COLO668 (cell line): ENCODE measurements around the gene VGF.

Source experiments
- DNase-seq: peaks from one replicate; lab custom pipeline; 2025; ENCODE audit not compliant: unreplicated experiment; lab: John Stamatoyannopoulos, UW

VGF gene

DNA sequence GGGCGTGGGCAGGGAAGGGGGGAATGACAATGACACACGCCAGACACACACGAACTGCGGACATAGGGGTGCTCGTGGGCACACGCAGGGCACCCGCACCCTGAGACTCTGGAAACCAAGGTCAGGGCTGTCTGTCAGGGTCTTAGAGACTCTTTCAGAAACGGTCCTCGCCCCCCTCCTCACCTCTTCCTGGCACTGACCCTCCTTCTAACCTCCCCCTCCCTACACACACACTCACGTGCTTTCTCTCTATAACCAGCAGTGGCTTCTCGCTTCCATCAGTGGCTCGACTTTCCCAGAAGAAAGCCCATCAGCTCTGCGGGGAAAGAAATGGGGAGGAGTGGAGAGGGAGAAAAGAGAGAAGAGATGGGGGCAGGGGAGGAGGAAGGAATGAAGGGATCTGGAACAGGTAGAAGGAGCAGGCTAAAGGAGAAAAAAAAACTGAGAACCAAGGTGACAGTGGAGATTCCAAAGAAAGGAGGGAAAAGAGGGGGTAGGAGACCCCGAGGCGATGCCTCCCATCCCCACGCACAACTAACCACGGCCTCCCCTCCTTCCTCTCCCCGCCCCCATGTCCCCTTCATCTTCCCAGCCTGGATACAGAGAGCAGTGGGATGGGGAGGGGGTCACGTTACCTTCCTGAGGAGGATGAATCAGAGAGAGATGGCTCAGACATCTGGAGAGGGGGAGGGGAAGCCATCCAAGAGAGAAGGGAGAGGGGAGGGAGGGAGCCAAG is 1.7 kb upstream of the VGF start:
- DNase-seq, result no peak

DNA sequence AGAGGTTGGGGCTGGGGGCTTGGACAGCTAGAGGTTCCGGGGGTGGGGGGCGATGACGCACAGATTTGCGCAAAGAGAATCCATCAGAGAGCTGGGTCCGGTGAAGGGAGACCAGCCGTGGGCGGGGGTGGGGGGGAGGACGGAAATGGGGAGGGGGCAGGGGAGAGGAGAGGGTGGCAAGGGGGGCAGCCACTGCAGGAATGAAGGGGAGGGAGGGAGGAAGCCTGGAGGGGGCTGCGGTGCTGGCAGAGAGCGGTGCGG is 1.2 kb upstream of the VGF start:
- DNase-seq, result no peak

DNA sequence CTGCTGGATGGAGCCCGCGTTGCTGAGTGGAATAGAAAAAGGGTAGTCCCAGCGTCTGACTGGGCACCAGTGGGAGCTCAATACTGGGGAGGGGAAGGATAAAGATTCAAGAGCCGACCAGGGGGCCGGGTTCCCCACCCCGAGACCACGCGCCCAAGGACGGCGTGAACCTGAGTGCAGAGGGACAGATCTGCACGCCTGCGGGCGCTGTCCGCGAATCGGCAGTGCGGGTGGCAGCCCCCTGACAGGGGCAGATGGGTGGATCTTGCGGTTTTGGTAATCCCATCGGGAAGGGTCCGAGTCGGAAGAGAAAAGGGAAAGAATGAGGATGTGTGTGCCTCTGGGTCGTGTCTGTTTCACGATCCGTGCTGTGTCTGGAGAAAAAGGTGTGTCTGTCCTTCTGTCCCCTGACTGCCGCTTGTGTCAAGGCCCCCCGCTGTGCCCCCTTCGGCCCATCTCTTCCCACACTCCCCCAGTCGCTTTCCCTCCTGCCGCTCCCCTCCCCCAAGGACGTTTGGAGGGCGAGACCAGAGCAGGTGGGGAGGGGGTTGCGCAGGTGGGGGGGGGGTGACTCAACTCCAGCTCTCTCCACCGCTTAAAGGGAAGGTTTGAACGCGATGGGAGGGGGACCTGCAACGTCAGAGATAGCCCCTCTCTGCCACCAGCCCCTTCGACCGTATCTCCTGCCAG is 734 bp upstream of the VGF start:
- DNase-seq, result peak; percentile 50

DNA sequence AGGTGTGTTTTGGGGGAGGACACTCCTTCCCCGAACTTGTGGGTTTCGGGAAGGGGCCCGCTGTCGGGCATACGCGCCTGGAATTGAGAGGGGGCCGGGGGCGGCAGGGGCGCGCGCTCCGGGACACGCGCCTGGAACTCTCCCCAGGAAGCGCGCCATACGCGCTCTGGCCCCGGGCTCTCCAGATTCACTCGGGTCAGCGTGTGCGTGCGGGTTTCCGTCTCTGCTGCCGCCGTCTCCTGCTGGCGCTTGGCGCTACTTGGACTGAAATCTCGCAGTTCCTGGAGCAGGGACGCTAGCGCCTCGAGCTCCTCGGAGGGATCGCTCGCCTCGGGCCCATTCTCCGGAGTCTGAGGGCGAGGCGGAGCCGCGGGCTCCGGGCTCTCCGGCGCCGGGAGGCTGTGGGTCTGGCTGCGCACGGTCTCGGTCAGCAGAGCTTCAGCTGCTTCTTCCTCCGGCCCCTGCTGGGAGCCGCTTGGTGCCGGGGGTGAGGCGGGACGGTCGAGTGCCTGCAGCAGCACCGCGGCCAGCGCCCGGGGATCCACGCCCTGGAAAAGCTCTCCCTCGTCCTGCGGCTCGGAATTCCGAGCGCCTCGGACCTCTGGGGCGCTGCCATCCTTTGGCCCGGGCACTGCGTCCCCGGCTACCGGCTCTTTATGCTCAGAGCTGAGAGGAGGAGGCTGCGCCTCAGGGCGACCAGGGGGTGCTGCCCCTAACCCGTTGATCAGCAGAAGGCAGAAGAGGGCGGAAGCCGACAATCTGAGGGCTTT is 1.1 kb downstream of the VGF start:
- DNase-seq, result peak; percentile 70

DNA sequence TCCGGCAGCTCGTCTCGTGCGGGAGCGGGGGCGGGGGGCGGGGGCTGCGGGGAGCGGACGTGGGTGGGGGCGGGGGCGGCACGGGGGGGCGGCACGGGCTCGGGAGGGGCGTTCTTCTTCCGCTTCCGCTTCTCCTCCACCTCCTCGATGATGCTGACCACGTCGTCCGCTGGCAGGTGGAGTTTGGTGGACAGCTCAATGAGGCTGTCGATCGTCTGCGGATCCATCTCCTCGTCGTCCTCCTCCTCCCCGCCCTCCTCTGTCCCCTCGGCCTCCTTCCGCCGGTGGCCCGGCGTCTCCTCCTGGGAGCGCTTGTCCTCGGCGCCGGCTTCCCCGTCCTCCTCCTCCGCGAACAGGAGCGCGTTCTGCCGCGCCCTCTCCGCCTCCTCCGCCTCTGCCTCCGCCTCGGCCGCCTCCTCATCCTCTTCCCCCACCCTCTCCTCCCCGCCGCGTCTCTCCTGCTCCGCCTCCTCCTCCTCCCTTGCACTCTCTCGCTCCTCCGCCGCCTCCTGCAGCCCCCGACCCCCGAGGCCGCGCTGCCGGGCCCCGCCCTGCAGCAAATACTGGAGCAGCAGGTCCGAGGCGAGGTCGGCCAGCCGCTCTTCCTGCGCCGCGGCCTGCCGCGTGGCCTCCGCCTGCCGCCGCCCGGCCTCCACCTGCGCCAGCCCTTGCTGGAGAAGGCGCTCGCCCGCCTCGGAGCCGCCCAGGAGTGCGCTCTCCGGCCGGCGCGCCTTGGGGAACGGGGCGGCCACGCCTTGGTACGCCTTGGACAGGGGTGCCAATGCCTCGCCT is 1.9 kb downstream of the VGF start:
- peak; percentile 86 for DNase-seq

DNA sequence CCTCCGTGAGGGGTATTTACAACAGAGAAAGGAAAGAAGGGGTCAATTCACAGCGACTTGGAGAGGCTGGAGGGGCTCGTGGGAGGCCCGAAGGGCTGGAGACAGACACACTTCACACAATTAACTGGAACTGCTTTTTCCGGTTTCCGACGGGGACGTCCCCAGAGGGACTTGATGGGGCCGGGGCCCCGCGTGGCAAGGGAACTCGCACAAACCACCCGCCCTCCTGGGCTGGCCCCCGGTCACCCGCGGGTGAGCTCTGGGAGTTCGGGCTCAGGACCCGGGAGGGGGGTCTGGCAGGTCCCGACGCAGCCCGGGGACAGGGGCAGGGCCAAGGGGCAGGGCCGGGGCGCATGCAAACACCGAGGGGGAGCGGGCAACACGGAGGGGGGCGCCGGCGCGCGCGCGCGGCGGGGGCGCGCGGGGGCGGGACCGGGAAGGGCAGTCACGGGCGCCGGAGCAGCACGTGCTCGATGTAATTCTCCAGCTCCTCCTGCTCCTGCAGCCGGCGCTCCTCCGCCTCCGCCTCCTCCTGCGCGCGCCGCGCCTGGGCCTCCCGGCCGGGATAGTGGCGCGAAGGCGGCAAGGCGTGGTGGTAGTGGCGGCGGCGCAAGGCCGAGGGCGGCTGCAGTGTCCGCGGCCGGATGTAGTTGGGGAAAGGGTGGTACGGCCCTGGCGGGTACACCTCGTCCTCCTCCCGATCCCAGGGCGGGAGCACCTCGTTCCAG is 2.7 kb downstream of the VGF start:
- DNase-seq, result peak; percentile 86

DNA sequence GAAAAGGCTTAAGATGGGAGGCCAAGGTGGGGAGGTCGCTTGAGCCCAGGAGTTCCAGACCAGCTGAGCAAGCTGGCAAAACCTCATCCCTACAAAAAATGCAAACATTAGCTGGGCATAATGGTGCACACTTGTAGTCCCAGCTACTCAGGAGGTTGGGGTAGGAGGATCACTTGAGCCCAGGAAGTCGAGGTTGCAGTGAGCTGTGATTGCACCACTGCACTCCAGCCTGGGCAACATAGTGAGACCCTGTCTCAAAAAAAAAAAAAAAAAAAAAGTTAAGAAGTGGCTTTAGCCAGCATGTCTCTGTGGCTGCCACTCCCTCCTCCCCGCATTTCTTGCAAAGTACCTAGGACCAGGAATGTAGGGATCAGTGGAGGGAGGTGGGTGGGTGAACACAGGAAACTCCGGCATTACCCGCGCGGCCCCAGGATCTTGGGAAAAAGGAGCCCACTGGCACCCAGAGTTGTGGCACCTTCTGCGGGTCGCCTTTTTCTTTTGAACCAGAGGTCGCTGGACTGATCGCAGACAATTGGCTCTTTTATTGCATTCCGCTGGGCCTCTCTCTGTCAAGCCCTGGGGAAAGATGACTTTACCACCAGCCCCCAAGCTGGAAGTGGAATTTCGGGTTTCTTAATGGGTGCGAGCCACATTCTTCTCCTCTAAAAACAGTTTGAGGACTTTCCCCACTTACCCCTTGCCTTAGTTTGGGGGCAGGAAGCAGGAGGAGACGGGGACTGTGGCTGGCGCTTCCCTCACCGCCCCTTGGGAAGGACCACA is 3.5 kb downstream of the VGF start:
- DNase-seq, result no peak

DNA sequence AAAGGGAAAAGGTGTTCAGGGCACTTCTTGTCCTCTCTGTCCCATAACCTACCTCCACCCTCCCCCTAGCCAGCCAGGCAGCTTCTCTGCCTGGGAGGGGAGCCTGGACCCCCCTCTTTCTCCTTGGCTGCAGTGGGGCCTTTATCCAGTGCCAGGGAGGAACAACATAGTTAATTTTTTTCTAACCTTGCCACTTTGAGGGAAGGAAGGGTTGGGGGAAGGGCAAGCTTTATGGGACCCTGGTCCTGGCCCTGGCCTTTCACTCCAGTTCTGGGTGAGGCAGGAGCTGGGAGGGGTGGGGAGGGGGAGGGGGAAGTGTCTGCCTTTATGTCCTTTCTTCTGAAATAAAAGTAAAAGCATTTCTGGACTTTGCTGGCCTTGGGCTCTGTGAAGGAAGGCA is 4.5 kb downstream of the VGF start:
- DNase-seq, result no peak

DNA sequence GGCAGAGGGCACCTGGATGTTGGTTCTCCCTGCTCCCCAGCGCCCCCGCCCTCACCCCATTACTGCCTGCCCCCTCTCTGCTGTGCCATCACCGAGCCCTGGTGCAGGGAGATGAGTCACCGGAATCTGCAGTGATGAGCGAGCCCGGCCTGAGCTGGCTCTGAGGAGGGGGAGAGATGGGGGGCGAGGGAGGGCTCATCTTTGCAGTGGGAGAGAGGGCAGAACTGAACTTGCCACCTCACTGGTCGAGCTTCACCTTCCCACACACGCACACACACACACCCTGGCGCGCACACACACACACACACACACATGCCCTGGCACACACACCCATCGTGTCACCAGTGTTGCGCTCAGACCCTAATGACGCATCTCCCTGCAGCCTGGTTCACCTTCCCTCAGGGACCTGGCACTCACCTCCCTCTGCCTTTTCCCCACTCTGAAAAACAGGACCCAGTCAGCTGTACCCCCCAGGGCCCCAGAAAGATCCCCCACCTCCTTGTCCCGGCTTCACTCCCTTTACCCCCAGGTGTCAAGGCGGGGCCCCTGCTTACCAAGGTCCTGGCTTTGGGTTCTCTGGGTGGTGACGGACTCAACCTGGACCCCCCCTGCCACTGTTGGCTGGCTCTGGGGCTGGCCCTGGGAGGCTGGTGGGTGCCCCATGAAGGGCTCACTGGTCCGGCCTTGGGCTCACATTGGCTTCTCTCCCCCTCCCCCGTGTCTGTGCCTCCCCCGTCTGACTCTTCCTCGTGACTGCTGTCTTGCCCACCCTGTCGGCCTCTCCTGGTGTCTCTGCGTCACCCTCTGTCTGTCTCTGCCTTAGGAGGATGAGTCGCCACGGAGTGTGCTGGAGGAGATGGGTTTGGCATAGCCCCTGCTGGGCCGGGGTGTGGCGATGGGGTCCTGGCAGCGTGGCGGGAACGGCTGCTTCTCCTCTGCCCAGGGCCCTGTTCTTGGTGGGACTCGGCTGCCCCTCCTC is 5.4 kb downstream of the VGF start:
- DNase-seq, result no peak

DNA sequence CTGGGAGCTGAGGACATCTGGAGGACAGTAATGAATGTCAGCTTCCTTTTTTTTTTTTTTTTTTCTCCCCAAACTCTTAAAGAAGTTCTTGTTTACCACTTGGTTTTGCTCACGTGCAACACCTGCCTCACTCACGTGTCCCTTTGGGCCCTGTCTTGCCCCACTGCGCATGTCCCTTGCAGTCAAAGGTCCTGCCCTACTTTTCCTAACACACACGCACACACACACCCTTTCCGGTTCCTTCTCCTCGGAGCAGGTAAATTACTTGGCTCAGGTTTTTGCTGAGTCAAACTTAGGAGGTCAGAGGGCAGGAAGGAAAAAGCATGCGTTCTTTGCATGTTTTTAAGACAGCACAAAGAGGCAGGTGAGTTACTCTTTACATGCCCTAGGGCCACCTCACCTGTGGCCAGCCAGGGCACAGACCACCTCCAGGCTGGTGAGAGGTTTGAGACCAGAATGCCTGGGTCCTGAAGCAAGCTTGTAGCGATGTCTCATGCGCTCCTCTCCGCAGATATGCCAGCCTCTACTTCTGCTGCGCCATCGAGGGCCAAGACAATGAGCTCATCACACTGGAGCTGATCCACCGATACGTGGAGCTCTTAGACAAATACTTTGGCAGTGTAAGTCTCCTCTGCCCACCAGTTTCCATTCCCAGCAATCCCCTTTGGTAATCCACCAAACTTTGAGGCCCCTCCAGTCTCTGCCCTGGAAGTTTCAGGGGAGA is 8.3 kb downstream of the VGF start:
- DNase-seq, result no peak

DNA sequence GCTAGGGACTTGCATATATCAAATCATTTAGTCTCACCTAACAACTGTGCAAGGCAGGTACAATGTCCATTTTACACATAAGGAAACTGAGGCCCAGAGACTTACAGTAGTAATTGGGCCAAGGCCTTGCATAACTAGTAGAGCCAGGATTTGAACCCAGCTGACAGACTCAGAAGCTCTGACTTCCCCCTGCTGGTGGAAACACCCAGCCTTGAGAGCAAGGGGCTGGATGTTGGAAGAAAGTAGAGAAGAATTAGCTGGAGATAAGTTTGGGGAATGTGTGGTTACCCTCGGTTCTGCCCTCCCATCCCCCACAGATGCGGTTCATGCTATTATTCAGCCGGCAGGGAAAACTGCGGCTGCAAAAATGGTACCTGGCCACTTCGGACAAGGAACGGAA is 9.1 kb downstream of the VGF start:
- DNase-seq, result no peak

DNA sequence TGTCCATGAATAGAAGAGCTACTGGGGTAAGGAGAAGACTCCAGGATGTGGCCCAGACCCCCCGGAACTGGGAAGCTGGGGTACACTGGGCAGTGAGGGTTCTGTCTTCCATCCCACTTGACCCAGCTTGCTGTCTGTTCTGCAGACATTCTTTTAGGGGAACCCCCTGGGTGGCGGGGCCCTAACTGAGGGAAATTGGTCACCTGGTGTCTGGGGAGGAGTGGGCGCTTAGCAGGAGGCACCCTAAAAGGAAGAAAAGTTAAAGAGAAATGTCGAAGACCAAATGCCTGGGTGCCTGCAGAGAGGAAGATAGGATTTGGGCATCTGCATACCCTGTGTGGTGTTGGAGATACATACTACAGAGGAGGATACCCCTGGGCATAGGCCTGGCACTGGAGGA is 10.1 kb downstream of the VGF start:
- no peak for DNase-seq

DNA sequence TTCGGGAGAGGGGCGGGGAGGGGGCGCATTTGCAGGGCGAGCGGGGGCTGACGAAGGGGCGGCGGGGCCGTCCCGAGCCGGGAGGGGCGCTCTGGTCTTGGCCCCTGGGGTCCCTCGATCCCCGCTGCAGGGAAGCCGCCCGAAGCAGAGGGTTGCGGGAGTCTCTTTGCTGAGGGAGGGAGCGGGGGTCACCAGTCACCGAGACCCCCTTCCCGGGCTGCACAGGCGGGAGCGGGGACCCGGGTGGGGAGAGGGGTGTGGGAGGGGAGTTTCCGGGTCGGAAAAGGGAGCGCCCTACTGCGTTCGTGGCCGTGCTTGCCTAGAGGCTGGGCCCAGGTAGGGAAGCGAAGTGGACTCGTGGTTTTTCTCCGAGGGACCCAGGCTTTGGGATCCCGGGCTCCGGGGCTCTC is 10.7 kb downstream of the VGF start:
- peak; percentile 20 for DNase-seq

DNA sequence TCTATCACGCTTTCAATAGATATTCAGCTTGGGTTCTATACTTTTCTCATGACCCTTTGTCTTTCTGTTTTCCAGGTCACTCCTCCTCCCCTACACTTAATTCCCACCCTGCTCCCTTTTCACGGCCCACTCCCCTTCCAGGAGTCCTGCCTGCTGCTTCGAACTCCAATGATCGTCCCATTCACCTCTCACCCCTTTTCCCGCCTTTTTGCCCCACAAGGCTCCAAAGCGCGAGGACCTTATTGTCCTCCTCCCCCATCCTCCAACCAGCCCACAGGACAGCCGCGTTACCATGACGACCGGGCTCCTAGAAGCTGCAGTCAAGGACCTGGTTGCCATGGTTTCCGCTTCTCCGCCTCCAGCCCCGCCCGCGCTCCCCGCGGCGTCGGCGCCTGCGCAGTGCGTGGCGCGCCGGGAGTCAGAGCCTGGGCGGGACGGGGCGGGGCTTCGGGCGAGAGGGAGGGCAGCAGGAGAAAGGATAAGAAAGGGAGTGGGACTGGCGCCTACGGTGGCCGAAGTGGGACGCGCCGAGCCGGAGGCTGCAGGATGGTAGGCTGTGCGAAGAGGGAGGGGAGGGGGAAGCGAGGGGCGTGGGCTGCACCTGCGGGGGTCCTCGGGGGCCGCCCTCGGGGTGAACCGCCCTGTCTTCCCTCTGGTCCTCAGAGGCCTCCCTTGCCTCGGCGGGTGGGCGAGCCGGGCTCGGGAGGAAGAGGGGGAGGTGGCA is 11.2 kb downstream of the VGF start, which contains the start of gene AP1S1:
AP1S1 (plus strand) TSS at position 508 of the 724 bp plus-strand sequence; CDS start at position 547, 39 bp downstream.
- DNase-seq, result peak; percentile 95

DNA sequence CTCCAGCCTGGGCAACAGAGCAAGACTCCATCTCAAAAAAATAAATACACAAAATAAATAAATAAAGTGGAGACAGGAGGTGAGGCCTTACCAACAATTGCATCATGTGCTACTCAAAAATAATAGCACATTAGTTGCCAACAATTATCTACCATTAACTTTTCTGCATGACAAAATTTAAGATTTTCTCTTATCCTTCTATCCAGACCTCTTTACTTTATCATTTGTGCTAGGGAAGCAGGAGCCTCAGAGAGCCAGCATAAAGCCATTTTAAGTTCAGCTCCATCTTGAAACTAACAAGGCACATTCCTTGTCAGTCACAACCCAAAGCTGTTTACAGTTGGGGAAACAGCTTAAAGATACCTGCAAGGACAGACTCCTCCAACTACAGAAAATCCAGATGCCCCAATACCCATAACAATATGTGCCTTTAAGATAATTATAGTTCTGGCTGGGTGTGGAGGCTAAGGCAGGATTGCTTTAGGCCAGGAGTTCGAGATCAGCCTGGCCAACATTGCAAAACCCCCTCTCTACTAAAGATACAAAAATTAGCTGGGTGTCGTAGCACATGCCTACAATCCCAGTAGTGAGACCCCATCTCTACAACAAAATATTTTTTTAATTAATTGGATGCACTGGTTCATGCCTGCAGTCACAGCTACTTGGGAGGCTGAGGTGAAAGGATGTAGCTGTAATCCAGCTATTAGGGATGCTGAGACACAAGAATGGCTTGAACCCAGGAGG is 13.3 kb downstream of the VGF start:
- no peak for DNase-seq

DNA sequence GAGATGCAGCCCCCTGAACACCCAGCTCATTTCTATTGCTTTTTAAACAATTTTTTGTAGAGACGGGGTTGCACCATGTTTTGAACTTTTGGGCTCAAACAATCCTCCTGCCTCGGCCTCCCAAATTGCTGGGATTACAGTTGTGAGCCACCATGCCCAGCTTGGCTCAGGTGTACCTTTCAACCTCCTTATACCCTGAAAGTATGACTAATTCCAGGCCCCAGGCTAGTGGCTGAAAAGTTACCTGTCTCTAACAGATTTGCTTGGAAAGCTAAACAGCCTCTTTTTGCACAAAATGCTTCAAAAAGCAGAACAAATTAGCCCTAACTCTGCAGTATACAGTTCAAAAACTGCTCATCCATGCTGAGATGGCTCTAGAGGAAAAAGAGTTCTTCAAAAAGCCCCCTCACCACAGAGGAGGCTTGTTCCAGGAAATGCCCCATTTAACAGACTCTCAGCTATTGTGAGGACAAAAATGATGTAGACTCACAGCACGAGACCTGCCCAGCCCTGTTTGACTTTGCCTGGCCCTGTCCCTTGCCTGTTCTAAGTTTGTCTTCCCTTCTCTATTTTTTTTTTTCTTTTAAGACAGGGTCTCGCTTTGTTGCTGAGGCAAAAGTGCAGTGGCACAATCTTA is 24.5 kb downstream of the VGF start:
- DNase-seq, result no peak
